ENCODE measurements around the gene SSBP3. TPM values are rescaled to one million over a fixed set of nuclear protein-coding genes. Genes with fewer than 3 reads are reported as not detected.

Gene SSBP3
- total RNA-seq, 4 donors from 2014 or later = 32.8 to 63.4 (median 47.4) TPM

- Histone ChIP-seq H3K27me3 (no peaks in the 10 kb centered on the region), H3K4me1 (peaks cover 55 to 87% (median 75%) of the 10 kb centered on the region in 4 donors), H3K4me3 (no peak overlapping the region), H3K9me3 (no peaks in the 10 kb centered on the region), H3K27ac (replicated peaks in 1 of 4) (no peak overlapping the region), H3K36me3 (no peaks in the 10 kb centered on the region)
- TF ChIP-seq, protein P1, sequence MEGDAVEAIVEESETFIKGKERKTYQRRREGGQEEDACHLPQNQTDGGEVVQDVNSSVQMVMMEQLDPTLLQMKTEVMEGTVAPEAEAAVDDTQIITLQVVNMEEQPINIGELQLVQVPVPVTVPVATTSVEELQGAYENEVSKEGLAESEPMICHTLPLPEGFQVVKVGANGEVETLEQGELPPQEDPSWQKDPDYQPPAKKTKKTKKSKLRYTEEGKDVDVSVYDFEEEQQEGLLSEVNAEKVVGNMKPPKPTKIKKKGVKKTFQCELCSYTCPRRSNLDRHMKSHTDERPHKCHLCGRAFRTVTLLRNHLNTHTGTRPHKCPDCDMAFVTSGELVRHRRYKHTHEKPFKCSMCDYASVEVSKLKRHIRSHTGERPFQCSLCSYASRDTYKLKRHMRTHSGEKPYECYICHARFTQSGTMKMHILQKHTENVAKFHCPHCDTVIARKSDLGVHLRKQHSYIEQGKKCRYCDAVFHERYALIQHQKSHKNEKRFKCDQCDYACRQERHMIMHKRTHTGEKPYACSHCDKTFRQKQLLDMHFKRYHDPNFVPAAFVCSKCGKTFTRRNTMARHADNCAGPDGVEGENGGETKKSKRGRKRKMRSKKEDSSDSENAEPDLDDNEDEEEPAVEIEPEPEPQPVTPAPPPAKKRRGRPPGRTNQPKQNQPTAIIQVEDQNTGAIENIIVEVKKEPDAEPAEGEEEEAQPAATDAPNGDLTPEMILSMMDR (IDR thresholded peaks at IDR 0.05) = no peak
- TF ChIP-seq POLR2A (IDR thresholded peaks at IDR 0.05; ENCODE audit: low read depth) (no peak), POLR2AphosphoS5 (IDR thresholded peaks at IDR 0.05) (no peak), EP300 (IDR thresholded peaks at IDR 0.05) (no peak)
- WGBS = 98% methylated on average over 3 of the region's 5 CpGs
- intact Hi-C loops (cut with DNase I) = no loop called here
- no peak for DNase-seq (ENCODE audit: extremely low spot score)
Measured at GRCh38 chr1:54302549-54302948, 103.6 kb downstream of the SSBP3 start.

GRCh38 chr1:54301497-54301896 lies 104.7 kb downstream of the SSBP3 start:
- no peak for TF ChIP-seq POLR2AphosphoS5 (IDR thresholded peaks at IDR 0.05)
- TF ChIP-seq, protein P1 (IDR thresholded peaks at IDR 0.05) = no peak
- TF ChIP-seq POLR2A (IDR thresholded peaks at IDR 0.05; ENCODE audit: low read depth) = no peak
- TF ChIP-seq EP300 (IDR thresholded peaks at IDR 0.05) = no peak
- intact Hi-C loops (cut with DNase I) = no loop called here
- WGBS = 95% methylated on average over 10 of the region's 10 CpGs
- H3K9me3 ChIP-seq = no peaks in the 10 kb centered on the region
- no peaks in the 10 kb centered on the region for H3K27me3 ChIP-seq
- no peaks in the 10 kb centered on the region for H3K36me3 ChIP-seq
- no peak overlapping the region for H3K4me3 ChIP-seq
- no peak for DNase-seq (ENCODE audit: extremely low spot score)
- no peak overlapping the region for H3K27ac ChIP-seq (replicated peaks in 1 of 4)
- H3K4me1 ChIP-seq = peaks cover 49 to 93% (median 85%) of the 10 kb centered on the region in 4 donors

GRCh38 chr1:54300401-54300800 lies 105.8 kb downstream of the SSBP3 start:
- H3K27me3 ChIP-seq = no peaks in the 10 kb centered on the region
- DNase-seq (ENCODE audit: extremely low spot score) = no peak
- H3K9me3 ChIP-seq = no peaks in the 10 kb centered on the region
- H3K4me1 ChIP-seq = peaks cover 53 to 94% (median 86%) of the 10 kb centered on the region in 4 donors
- intact Hi-C loops (cut with DNase I) = no loop called here
- H3K36me3 ChIP-seq = no peaks in the 10 kb centered on the region
- peak overlapping the region; percentile 74 to 87 (median 82) for H3K27ac ChIP-seq (replicated peaks in 1 of 4)
- H3K4me3 ChIP-seq = no peak overlapping the region
- TF ChIP-seq, protein P1 (IDR thresholded peaks at IDR 0.05) = no peak
- TF ChIP-seq POLR2AphosphoS5 (IDR thresholded peaks at IDR 0.05) (no peak), EP300 (IDR thresholded peaks at IDR 0.05) (no peak), POLR2A (IDR thresholded peaks at IDR 0.05; ENCODE audit: low read depth) (no peak)
- WGBS = 95% methylated on average over 7 of the region's 7 CpGs

- H3K4me3 ChIP-seq = no peak overlapping the region
- no peaks in the 10 kb centered on the region for H3K9me3 ChIP-seq
- DNase-seq (ENCODE audit: extremely low spot score) = no peak
- H3K4me1 ChIP-seq = peaks cover 58 to 93% (median 88%) of the 10 kb centered on the region in 4 donors
- intact Hi-C loops (cut with DNase I) = no loop called here
- 65% methylated on average over 7 of the region's 7 CpGs for WGBS
- TF ChIP-seq POLR2AphosphoS5 (IDR thresholded peaks at IDR 0.05) (peak; percentile 37 to 59), POLR2A (IDR thresholded peaks at IDR 0.05; ENCODE audit: low read depth) (no peak)
- TF ChIP-seq, protein P1 (IDR thresholded peaks at IDR 0.05) = no peak
- H3K27me3 ChIP-seq = no peaks in the 10 kb centered on the region
- H3K27ac ChIP-seq (replicated peaks in 1 of 4) = peak overlapping the region; percentile 74 to 87 (median 82)
- H3K36me3 ChIP-seq = no peaks in the 10 kb centered on the region
Measured at GRCh38 chr1:54299037-54299436, 107.2 kb downstream of the SSBP3 start.
